GM23248 (cell line): ENCODE measurements around the gene KCNIP1. TPM values are rescaled to one million over a fixed set of nuclear protein-coding genes. Genes with fewer than 3 reads are reported as not detected.

Experiments used
- DNase-seq: peaks from one replicate; pipeline ENCODE4 v3.0.0-alpha.2; 2015
- H2AFZ ChIP-seq: fragments of 200-600 bp; sonication (generic); 2 replicates; pipeline ENCODE4 v1.6.1; 2016; ENCODE audit warnings: antibody characterized with exemption
- H3F3A ChIP-seq: fragments of 200-600 bp; sonication (generic); 2 replicates; pipeline ENCODE4 v1.6.1; 2016; ENCODE audit warnings: mild to moderate bottlenecking, antibody characterized with exemption, mixed run types; ENCODE audit not compliant: insufficient read depth
- H3K27ac ChIP-seq: fragments of 200-600 bp; sonication (generic); 2 replicates; pipeline ENCODE4 v1.5.1; 2016; ENCODE audit warnings: mild to moderate bottlenecking
- H3K27me3 ChIP-seq: fragments of 200-600 bp; sonication (generic); replicated peaks from 2 replicates; pipeline ENCODE4 v1.6.1; 2016; ENCODE audit warnings: mild to moderate bottlenecking; ENCODE audit not compliant: insufficient read depth
- H3K36me3 ChIP-seq: fragments of 200-600 bp; sonication (generic); 2 replicates; pipeline ENCODE4 v1.6.1; 2016; ENCODE audit warnings: low read depth, mild to moderate bottlenecking
- H3K4me1 ChIP-seq: fragments of 200-600 bp; sonication (generic); 2 replicates; pipeline ENCODE4 v1.6.1; 2016; ENCODE audit warnings: mild to moderate bottlenecking; ENCODE audit not compliant: insufficient read depth
- H3K4me2 ChIP-seq: fragments of 200-600 bp; sonication (generic); one replicate; pipeline ENCODE4 v1.6.1; 2016; ENCODE audit warnings: mild to moderate bottlenecking; ENCODE audit not compliant: unreplicated experiment
- H3K4me3 ChIP-seq: fragments of 200-600 bp; sonication (generic); 2 replicates; pipeline ENCODE4 v1.5.1; 2016; ENCODE audit warnings: mild to moderate bottlenecking
- H3K79me2 ChIP-seq: fragments of 200-600 bp; sonication (generic); 2 replicates; pipeline ENCODE4 v1.6.1; 2016; ENCODE audit warnings: mild to moderate bottlenecking; ENCODE audit not compliant: insufficient read depth
- H3K9ac ChIP-seq: fragments of 200-600 bp; sonication (generic); 2 replicates; pipeline ENCODE4 v1.6.1; 2016; ENCODE audit warnings: mild to moderate bottlenecking
- H3K9me2 ChIP-seq: fragments of 200-600 bp; sonication (generic); 2 replicates; pipeline ENCODE4 v1.6.1; 2016; ENCODE audit warnings: mixed run types, mild to moderate bottlenecking, moderate library complexity; ENCODE audit not compliant: insufficient read depth
- H3K9me3 ChIP-seq: fragments of 200-600 bp; sonication (generic); one replicate; pipeline ENCODE4 v1.6.1; 2017; ENCODE audit warnings: low read depth
- H4K20me1 ChIP-seq: fragments of 200-600 bp; sonication (generic); 2 replicates; pipeline ENCODE4 v1.6.0; 2016; ENCODE audit not compliant: insufficient read depth
- EZH2 ChIP-seq: fragments of 200-600 bp; sonication (generic); IDR thresholded peaks from 2 replicates; pipeline ENCODE4 v1.6.1; 2018; ENCODE audit warnings: antibody characterized with exemption, mild to moderate bottlenecking; ENCODE audit not compliant: insufficient read depth, poor library complexity, severe bottlenecking
- EZH2phosphoT487 ChIP-seq: fragments of 200-600 bp; sonication (generic); IDR thresholded peaks from 2 replicates; pipeline ENCODE4 v1.6.1; 2018; ENCODE audit warnings: antibody characterized with exemption, moderate library complexity, mild to moderate bottlenecking, low read depth; ENCODE audit not compliant: insufficient read depth
- WGBS, 2 experiments: methylation state at CpG; one replicate each; pipeline ENCODE4 v1.1.6; 2015 to 2017; ENCODE audit warnings: low lambda C conversion rate in 2 of 2, low coverage in 1 of 2; ENCODE audit errors: missing lambda C conversion rate in 2 of 2; 5-methylcytosine and 5-hydroxymethylcytosine counted together
- in situ Hi-C: fragments of 300-500 bp; cut with MboI; formaldehyde crosslinking; loops from 2 replicates; pipeline ENCODE4 v1.15.0; 2020
- polyA plus RNA-seq: library from polyadenylated mRNA; unstranded; fragments of >200 nt; fragmentation: Nextera tagmentation; extraction: Ambion mirVana; gene quantifications from 2 replicates; pipeline ENCODE4 v1.2.1, GENCODE V29; 2016
- total RNA-seq: library from RNA; depleted of rRNA; stranded (reverse); fragments of >200 nt; shearing (Covaris generic); gene quantifications from 2 replicates; pipeline ENCODE4 v1.2.3, GENCODE V29; 2014

KCNIP1 gene
- total and polyA plus RNA-seq, 2 experiments from 2014 or later: not detected

DNA sequence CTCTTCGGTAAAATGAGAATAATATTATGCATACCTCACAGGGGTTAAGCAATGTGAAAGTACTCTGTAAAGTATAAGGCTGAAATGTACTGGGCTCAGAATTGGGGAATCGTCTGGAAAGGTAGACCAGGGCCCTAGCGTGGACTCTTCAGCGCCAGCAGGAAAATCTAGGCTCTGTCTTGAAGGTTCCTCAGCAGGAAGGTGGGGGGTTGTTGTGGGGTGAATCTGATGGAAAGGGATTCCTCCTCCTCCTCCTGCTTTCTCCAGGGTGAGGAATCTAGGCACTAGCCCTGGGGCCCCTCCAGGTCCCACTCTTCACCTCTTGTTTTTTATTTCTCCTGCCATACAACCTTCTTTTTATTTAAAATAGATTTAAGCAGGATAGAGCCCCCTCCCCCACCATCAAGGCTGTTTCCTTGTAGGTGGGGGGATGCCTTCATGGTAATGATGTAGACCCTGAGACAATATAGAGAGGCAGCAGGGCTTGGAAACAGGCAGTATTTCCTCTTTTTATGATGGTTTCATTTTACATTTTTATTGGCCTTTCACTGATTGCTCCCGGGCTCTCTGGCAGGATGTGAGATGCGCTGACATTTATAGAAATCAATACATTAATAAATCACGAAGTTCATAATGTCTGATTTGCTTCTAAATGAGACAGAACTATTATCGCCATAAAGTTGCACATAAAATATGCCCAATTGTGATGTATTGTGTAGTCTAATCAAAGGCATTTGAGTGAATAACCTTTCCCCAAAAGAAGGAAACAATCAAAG lies 200.8 kb downstream of the KCNIP1 start:
- H3K4me3 ChIP-seq: no peak overlapping the region
- TF ChIP-seq EZH2 (no peak), EZH2phosphoT487 (no peak)
- no peak overlapping the region for H3K4me2 ChIP-seq
- no peaks in the 10 kb centered on the region for H4K20me1 ChIP-seq
- H3K9me2 ChIP-seq: no peaks in the 10 kb centered on the region
- no peaks in the 10 kb centered on the region for H3K4me1 ChIP-seq
- WGBS, 2 experiments: 42 to 46% methylated on average over 8 of the region's 8 CpGs
- no peaks in the 10 kb centered on the region for H3F3A ChIP-seq
- peaks cover 15% of the 10 kb centered on the region for H3K27me3 ChIP-seq
- H3K9me3 ChIP-seq: no peaks in the 10 kb centered on the region
- H3K79me2 ChIP-seq: no peaks in the 10 kb centered on the region
- no peak overlapping the region for H3K27ac ChIP-seq
- in situ Hi-C loops: no loop called here
- H2AFZ ChIP-seq: no peak overlapping the region
- H3K36me3 ChIP-seq: no peaks in the 10 kb centered on the region
- no peak overlapping the region for H3K9ac ChIP-seq
- DNase-seq: no peak

DNA sequence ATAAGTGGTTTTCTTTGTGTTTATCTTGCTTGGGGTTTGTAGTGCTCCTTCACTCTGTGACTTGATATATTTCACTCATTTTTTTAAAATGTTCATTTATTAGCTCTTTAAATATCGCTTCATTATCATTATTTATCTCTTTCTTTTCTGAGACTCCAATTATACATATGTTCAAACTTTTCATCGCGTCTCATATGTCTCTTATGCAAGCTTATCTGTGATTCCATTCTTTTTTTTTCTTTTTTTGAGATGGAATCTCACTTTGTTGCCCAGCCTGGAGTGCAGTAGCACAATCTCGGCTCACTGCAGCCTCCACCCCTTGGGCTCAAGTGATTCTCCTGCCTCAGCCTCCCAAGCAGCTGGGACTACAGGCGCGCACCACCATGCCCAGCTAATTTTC lies 205.8 kb downstream of the KCNIP1 start:
- WGBS, 2 experiments: 63 to 65% methylated on average over 6 of the region's 6 CpGs

DNA sequence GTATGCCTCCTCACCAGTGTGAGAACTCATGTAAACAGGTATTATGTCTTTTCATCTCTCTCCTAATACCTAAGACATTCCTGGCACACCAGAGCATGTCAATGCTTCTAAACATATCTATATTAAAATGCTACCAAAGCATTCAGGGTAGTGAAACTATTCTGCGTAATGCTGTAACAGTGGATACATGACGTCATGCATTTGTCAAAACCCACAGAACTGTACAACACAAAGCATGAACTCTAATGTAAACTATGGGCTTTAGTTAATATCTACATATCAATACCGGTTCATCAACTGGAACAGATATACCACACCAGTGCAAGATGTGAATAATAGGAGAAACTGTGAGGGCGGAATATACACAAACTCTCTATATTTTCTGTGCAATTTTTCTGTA lies 207.5 kb downstream of the KCNIP1 start:
- H3K4me3 ChIP-seq: no peak overlapping the region
- H3K9me2 ChIP-seq: no peaks in the 10 kb centered on the region
- H3K9ac ChIP-seq: no peak overlapping the region
- 52 to 70% methylated on average over 4 of the region's 4 CpGs for WGBS, 2 experiments
- in situ Hi-C loops: no loop called here
- H3F3A ChIP-seq: no peaks in the 10 kb centered on the region
- no peak overlapping the region for H3K4me2 ChIP-seq
- TF ChIP-seq EZH2 (no peak), EZH2phosphoT487 (no peak)
- H3K79me2 ChIP-seq: no peaks in the 10 kb centered on the region
- H2AFZ ChIP-seq: no peak overlapping the region
- H3K9me3 ChIP-seq: no peaks in the 10 kb centered on the region
- no peak overlapping the region for H3K27ac ChIP-seq
- peaks cover 14% of the 10 kb centered on the region for H3K27me3 ChIP-seq
- H3K36me3 ChIP-seq: no peaks in the 10 kb centered on the region
- no peaks in the 10 kb centered on the region for H4K20me1 ChIP-seq
- H3K4me1 ChIP-seq: no peaks in the 10 kb centered on the region
- no peak for DNase-seq

More for the DNA sequence above, 205.8 kb downstream of the KCNIP1 start:
- no peak overlapping the region for H3K4me2 ChIP-seq
- no peaks in the 10 kb centered on the region for H3F3A ChIP-seq
- no peaks in the 10 kb centered on the region for H4K20me1 ChIP-seq
- no peaks in the 10 kb centered on the region for H3K9me3 ChIP-seq
- H3K27me3 ChIP-seq: peaks cover 5% of the 10 kb centered on the region
- H3K4me1 ChIP-seq: no peaks in the 10 kb centered on the region
- no peak overlapping the region for H3K9ac ChIP-seq
- H2AFZ ChIP-seq: no peak overlapping the region
- no peak overlapping the region for H3K27ac ChIP-seq
- no peak for DNase-seq
- in situ Hi-C loops: no loop called here
- H3K9me2 ChIP-seq: no peaks in the 10 kb centered on the region
- no peak for TF ChIP-seq EZH2phosphoT487
- no peak for TF ChIP-seq EZH2
- no peak overlapping the region for H3K4me3 ChIP-seq
- no peaks in the 10 kb centered on the region for H3K36me3 ChIP-seq
- no peaks in the 10 kb centered on the region for H3K79me2 ChIP-seq

DNA sequence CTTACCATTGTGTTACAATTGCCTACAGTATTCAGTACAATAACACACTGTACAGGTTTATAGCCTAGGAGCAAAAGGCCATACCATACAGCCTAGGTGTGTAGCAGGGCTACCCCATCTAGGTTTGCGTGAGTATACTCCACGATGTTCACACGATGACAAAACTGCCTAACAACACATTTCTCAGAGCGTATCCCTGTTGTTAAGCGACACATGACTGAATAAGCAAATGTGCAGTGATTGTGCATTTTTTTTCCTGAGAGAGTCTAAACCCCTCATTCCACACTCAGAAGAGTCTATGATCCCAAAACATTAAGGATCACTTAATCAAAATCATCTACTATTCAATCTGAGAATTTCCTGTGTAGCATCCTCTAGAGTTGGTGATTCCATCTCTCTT lies 211.3 kb downstream of the KCNIP1 start:
- Histone ChIP-seq H3K27me3 (peaks cover 20% of the 10 kb centered on the region), H3K9ac (no peak overlapping the region), H3K9me2 (no peaks in the 10 kb centered on the region), H2AFZ (no peak overlapping the region), H3K36me3 (no peaks in the 10 kb centered on the region), H3K27ac (no peak overlapping the region), H3K79me2 (no peaks in the 10 kb centered on the region), H4K20me1 (no peaks in the 10 kb centered on the region), H3K9me3 (no peaks in the 10 kb centered on the region), H3F3A (no peaks in the 10 kb centered on the region), H3K4me3 (no peak overlapping the region), H3K4me1 (no peaks in the 10 kb centered on the region), H3K4me2 (no peak overlapping the region)
- no peak for TF ChIP-seq EZH2phosphoT487
- no peak for TF ChIP-seq EZH2
- in situ Hi-C loops: no loop called here
- DNase-seq: no peak
- 72 to 85% methylated on average over 5 of the region's 5 CpGs for WGBS, 2 experiments
